CD4-positive, alpha-beta T cell treated with Interferon gamma for 1 hour (primary cell): ENCODE results near the gene SUV39H2.
"Not testable (repeated sequence)": the region's sequence is repeated elsewhere in the genome, so short reads cannot be mapped to it uniquely, and the experiment has no call there.

Source experiments
- DNase-seq: peaks from one replicate; pipeline ENCODE4 v3.0.0-alpha.2; 2020

Gene SUV39H2

GRCh38 chr10:14942147-14942949, 63.7 kb downstream of the SUV39H2 start:
- not testable (repeated sequence) for DNase-seq

DNA sequence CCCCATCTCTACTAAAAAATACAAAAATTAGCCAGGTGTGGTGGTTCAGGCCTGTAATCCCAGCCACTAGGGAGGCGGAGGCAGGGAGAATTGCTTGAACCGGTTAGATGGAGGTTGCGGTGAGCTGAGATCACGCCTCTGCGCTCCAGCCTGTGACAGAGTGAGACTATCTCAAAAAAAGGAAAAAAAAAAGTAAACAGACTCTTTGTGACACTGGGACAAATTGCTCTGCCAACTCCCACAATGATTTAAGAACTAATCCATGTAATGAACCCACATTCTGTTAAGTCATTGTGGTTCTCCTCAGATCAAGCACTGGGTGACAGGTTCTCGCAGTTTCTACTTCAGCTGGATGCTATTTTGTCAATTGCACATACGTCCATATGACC, 64.3 kb downstream of the SUV39H2 start:
- not testable (repeated sequence) for DNase-seq

- no peak for DNase-seq
Measured at GRCh38 chr10:14945108-14945507, 66.4 kb downstream of the SUV39H2 start.

DNA sequence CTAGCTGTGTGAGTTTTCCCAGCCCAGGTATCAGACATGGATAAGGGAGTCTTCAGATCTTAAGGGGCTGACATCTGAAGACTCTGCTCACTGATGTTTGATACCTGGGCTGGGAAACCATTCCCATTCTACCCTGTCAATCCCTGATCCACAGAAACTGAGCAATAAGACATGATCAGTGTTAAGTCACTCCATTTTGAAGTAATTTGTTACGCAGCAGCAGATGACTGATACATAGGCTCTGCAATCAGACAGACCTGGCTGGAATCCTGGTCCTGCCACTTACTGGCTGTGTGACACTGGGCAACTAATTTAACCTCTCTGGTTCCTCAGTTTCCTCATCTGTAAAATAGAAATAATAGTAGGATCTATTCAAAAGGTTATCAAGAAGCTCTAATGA, 68.6 kb downstream of the SUV39H2 start:
- DNase-seq: no peak

- no peak for DNase-seq
Measured at GRCh38 chr10:14949291-14949690, 70.6 kb downstream of the SUV39H2 start.

GRCh38 chr10:14952851-14953423, 74.3 kb downstream of the SUV39H2 start:
- DNase-seq: no peak

GRCh38 chr10:14953424-14954000, 74.8 kb downstream of the SUV39H2 start:
- DNase-seq: no peak
